GM13976 (cell line): ENCODE data around the gene WDR75.
"Not testable (repeated sequence)": the region's sequence is repeated elsewhere in the genome, so short reads cannot be mapped to it uniquely, and the experiment has no call there.

Experiments used
- DNase-seq: peaks from one replicate; pipeline ENCODE4 v3.0.0; 2012; ENCODE audit warnings: low spot score
- CTCF ChIP-seq: IDR thresholded peaks from 2 replicates; pipeline ENCODE4 v1.5.1; 2012; ENCODE audit warnings: borderline replicate concordance, mild to moderate bottlenecking; ENCODE audit not compliant: insufficient read depth; ENCODE audit errors: extremely low read depth, missing control alignments, control extremely low read depth
- in situ Hi-C: fragments of 300-500 bp; cut with MboI; formaldehyde crosslinking; loops from one replicate; pipeline ENCODE4 v1.12.0; 2022; ENCODE audit warnings: low sequenced_read_pairs, mixed read lengths, inconsistent platforms; ENCODE audit not compliant: unreplicated experiment

Gene WDR75

GRCh38 chr2:189413249-189413648, 28.0 kb upstream of the WDR75 start:
- no peak for DNase-seq
- in situ Hi-C loops, result loop anchor here (25.0 kb wide), 2 partner anchors 276 to 901 kb away; no protein-coding TSS in a partner anchor
- no peak for TF ChIP-seq CTCF

- in situ Hi-C loops, result loop anchor here (25.0 kb wide), 2 partner anchors 284 to 909 kb away; no protein-coding TSS in a partner anchor
- DNase-seq, result no peak
- no peak for TF ChIP-seq CTCF
Observed at GRCh38 chr2:189421644-189422043, 19.6 kb upstream of the WDR75 start.

GRCh38 chr2:189424961-189425360, 16.3 kb upstream of the WDR75 start:
- TF ChIP-seq CTCF, result no peak
- no peak for DNase-seq
- in situ Hi-C loops, result loop anchor here (25.0 kb wide), 2 partner anchors 288 to 913 kb away; no protein-coding TSS in a partner anchor

- in situ Hi-C loops, result no loop called here
- no peak for TF ChIP-seq CTCF
- no peak for DNase-seq
Observed at GRCh38 chr2:189425676-189426075, 15.6 kb upstream of the WDR75 start.

GRCh38 chr2:189426886-189427285, 14.4 kb upstream of the WDR75 start:
- TF ChIP-seq CTCF, result no peak
- DNase-seq, result no peak
- in situ Hi-C loops, result no loop called here

- no peak for DNase-seq
- TF ChIP-seq CTCF, result no peak
- in situ Hi-C loops, result no loop called here
Observed at GRCh38 chr2:189427872-189428271, 13.4 kb upstream of the WDR75 start.

GRCh38 chr2:189430448-189430847, 10.8 kb upstream of the WDR75 start:
- DNase-seq, in situ Hi-C loops: not testable (repeated sequence)

GRCh38 chr2:189435803-189436202, 5.5 kb upstream of the WDR75 start:
- DNase-seq, in situ Hi-C loops: not testable (repeated sequence)
